Mesothelial cell of epicardium (in vitro differentiated cells): ENCODE data around the gene OPA3. TPM values are rescaled to one million over a fixed set of nuclear protein-coding genes. Genes with fewer than 3 reads are reported as not detected.

Experiments
- DNase-seq, 2 experiments: peaks; one replicate each; pipeline ENCODE4 v3.0.0; 2021; ENCODE audit warnings: low spot score in 2 of 2; ENCODE audit not compliant: unreplicated experiment in 2 of 2
- H3K27ac Mint-ChIP-seq: 2 replicates; pipeline ENCODE4 v1.8.0; 2021; ENCODE audit warnings: mixed read lengths
- H3K27me3 Mint-ChIP-seq: 2 replicates; pipeline ENCODE4 v1.8.0; 2021; ENCODE audit warnings: low read depth, mixed read lengths
- H3K36me3 Mint-ChIP-seq: 2 replicates; pipeline ENCODE4 v1.8.0; 2021; ENCODE audit warnings: mixed read lengths
- H3K4me1 Mint-ChIP-seq: 2 replicates; pipeline ENCODE4 v1.8.0; 2021; ENCODE audit warnings: mixed read lengths
- H3K4me3 Mint-ChIP-seq: 2 replicates; pipeline ENCODE4 v1.8.0; 2021; ENCODE audit warnings: mild to moderate bottlenecking, moderate library complexity, mixed read lengths
- H3K9me3 Mint-ChIP-seq: 2 replicates; pipeline ENCODE4 v1.8.0; 2021; ENCODE audit warnings: mixed read lengths
- CTCF ChIP-seq: fragments of 200-600 bp; sonication (generic); IDR thresholded peaks from one replicate; pipeline ENCODE4 v1.5.0; 2021; ENCODE audit warnings: antibody characterized with exemption; ENCODE audit not compliant: unreplicated experiment
- total RNA-seq: library from RNA; stranded (reverse); gene quantifications from 3 replicates; pipeline ENCODE4 v1.2.1, GENCODE V29; 2021

OPA3 gene
- total RNA-seq, 1 donor from 2014 or later: 11.6 TPM

- Mint-ChIP-seq H3K9me3 (peaks cover 3% of the 10 kb centered on the region), H3K4me3 (no peak overlapping the region), H3K27me3 (no peaks in the 10 kb centered on the region), H3K27ac (no peak overlapping the region), H3K36me3 (peaks cover 2% of the 10 kb centered on the region), H3K4me1 (no peaks in the 10 kb centered on the region)
- no peak for DNase-seq
- peak; percentile 52 for TF ChIP-seq CTCF
These were observed 14.8 kb downstream of the OPA3 start for GRCh38 chr19:45569619-45570421.

GRCh38 chr19:45568732-45569131 lies 15.9 kb downstream of the OPA3 start:
- no peak overlapping the region for H3K27ac Mint-ChIP-seq
- H3K27me3 Mint-ChIP-seq: no peaks in the 10 kb centered on the region
- no peak overlapping the region for H3K4me3 Mint-ChIP-seq
- no peak for TF ChIP-seq CTCF
- no peaks in the 10 kb centered on the region for H3K4me1 Mint-ChIP-seq
- peaks cover 2% of the 10 kb centered on the region for H3K36me3 Mint-ChIP-seq
- DNase-seq: no peak
- peaks cover 3% of the 10 kb centered on the region for H3K9me3 Mint-ChIP-seq

- DNase-seq: no peak
- Mint-ChIP-seq H3K36me3 (peaks cover 2% of the 10 kb centered on the region), H3K9me3 (peaks cover 3% of the 10 kb centered on the region), H3K4me1 (no peaks in the 10 kb centered on the region), H3K4me3 (no peak overlapping the region), H3K27me3 (no peaks in the 10 kb centered on the region), H3K27ac (no peak overlapping the region)
- TF ChIP-seq CTCF: no peak
These were observed 17.0 kb downstream of the OPA3 start for GRCh38 chr19:45567609-45568008.

- TF ChIP-seq CTCF: no peak
- Mint-ChIP-seq H3K9me3 (no peaks in the 10 kb centered on the region), H3K4me1 (no peaks in the 10 kb centered on the region), H3K27me3 (no peaks in the 10 kb centered on the region), H3K36me3 (no peaks in the 10 kb centered on the region), H3K27ac (no peak overlapping the region), H3K4me3 (no peak overlapping the region)
- DNase-seq: no peak
These were observed 20.3 kb downstream of the OPA3 start for GRCh38 chr19:45564131-45564780.

GRCh38 chr19:45560686-45561085 lies 23.9 kb downstream of the OPA3 start:
- Mint-ChIP-seq H3K4me1 (peaks cover 3% of the 10 kb centered on the region), H3K36me3 (no peaks in the 10 kb centered on the region), H3K9me3 (no peaks in the 10 kb centered on the region), H3K4me3 (no peak overlapping the region), H3K27me3 (no peaks in the 10 kb centered on the region), H3K27ac (no peak overlapping the region)
- DNase-seq: no peak
- no peak for TF ChIP-seq CTCF
